HepG2 (cell line): ENCODE results near the gene TTC38. TPM values are rescaled to one million over a fixed set of nuclear protein-coding genes. Genes with fewer than 3 reads are reported as not detected.

Experiments used
- AHDC1 ChIP-seq: sonication (generic); formaldehyde crosslinking; IDR thresholded peaks from 2 replicates; pipeline ENCODE4 v1.5.1; 2020; ENCODE audit warnings: mild to moderate bottlenecking, missing genetic modification reagents, borderline replicate concordance
- FOXK1 ChIP-seq: sonication (generic); formaldehyde crosslinking; IDR thresholded peaks from 2 replicates; pipeline ENCODE4 v1.4.0; 2020; ENCODE audit warnings: low read depth, missing genetic modification reagents, borderline replicate concordance
- NR2C2 ChIP-seq: sonication (generic); formaldehyde crosslinking; IDR thresholded peaks from 2 replicates; pipeline ENCODE4 v1.4.0; 2020; ENCODE audit warnings: missing genetic modification reagents, mild to moderate bottlenecking, moderate library complexity, borderline replicate concordance
- SIX4 ChIP-seq: sonication (generic); formaldehyde crosslinking; IDR thresholded peaks from 2 replicates; pipeline ENCODE4 v1.4.0; 2020; ENCODE audit warnings: missing genetic modification reagents
- TP53 ChIP-seq: sonication (generic); formaldehyde crosslinking; conservative IDR thresholded peaks from 2 replicates; pipeline ENCODE4 v1.4.0; 2020; ENCODE audit warnings: missing genetic modification reagents
- ZNF264 ChIP-seq: sonication (generic); formaldehyde crosslinking; IDR thresholded peaks from 2 replicates; pipeline ENCODE4 v1.4.0; 2020; ENCODE audit warnings: missing genetic modification reagents
- ZNF775 ChIP-seq: sonication (generic); formaldehyde crosslinking; IDR thresholded peaks from 2 replicates; pipeline ENCODE4 v1.4.0; 2020; ENCODE audit warnings: missing genetic modification reagents, mild to moderate bottlenecking, moderate library complexity, borderline replicate concordance
- polyA plus RNA-seq, 8 experiments: library from polyadenylated mRNA; depleted of rRNA in 3 of 8; stranded (reverse) in 7 of 8; unstranded in 1 of 8; fragments of >200 nt; fragmentation: Illumina TruSeq in 4 of 8; extraction: Trizol in 4 of 8; gene quantifications; 2 replicates each; pipeline versions ENCODE4 v1.2.1 to v1.2.3, GENCODE V29; 2011 to 2016; ENCODE audit warnings: low read depth in 4 of 8, missing spikeins in 1 of 8, mixed read lengths in 1 of 8; ENCODE audit not compliant: insufficient read depth in 1 of 8
- total RNA-seq, 5 experiments: library from RNA; depleted of rRNA; stranded (reverse); fragments of >200 nt; fragmentation: Illumina TruSeq; extraction: Trizol; gene quantifications; 2 replicates each; pipeline ENCODE4 v1.2.3, GENCODE V29; 2016; ENCODE audit warnings: low read depth in 1 of 5
- TF ChIP-seq, protein P1 (sequence below): sonication (generic); formaldehyde crosslinking; IDR thresholded peaks from 2 replicates; pipeline ENCODE4 v1.4.0; 2020; ENCODE audit warnings: low read depth, missing genetic modification reagents
- TF ChIP-seq, protein P2 (sequence below): sonication (generic); formaldehyde crosslinking; IDR thresholded peaks from one replicate; pipeline ENCODE4 v1.5.1; 2020; ENCODE audit warnings: mild to moderate bottlenecking, missing genetic modification reagents; ENCODE audit errors: not compliant biosample characterization

TTC38 gene
- total and polyA plus RNA-seq, 2 of the 13 experiments (the other 11 are each of a cell fraction or from before 2014, with no cell fraction given) = 101 to 105 TPM

GRCh38 chr22:46335201-46336118 lies 67.7 kb downstream of the TTC38 start, which contains the start of gene TRMU (continued):
- no peak; the same call in 1 of the 2 replicates for TF ChIP-seq AHDC1
- TF ChIP-seq SIX4 (CRISPR knock-in tag) = peak; percentile 76; the same call in 1 of the 2 replicates
- 0 out of 2 replicates have a peak, but pooled peaks have one; percentile 65 for TF ChIP-seq ZNF264 (CRISPR knock-in tag)
- TF ChIP-seq, protein P1, sequence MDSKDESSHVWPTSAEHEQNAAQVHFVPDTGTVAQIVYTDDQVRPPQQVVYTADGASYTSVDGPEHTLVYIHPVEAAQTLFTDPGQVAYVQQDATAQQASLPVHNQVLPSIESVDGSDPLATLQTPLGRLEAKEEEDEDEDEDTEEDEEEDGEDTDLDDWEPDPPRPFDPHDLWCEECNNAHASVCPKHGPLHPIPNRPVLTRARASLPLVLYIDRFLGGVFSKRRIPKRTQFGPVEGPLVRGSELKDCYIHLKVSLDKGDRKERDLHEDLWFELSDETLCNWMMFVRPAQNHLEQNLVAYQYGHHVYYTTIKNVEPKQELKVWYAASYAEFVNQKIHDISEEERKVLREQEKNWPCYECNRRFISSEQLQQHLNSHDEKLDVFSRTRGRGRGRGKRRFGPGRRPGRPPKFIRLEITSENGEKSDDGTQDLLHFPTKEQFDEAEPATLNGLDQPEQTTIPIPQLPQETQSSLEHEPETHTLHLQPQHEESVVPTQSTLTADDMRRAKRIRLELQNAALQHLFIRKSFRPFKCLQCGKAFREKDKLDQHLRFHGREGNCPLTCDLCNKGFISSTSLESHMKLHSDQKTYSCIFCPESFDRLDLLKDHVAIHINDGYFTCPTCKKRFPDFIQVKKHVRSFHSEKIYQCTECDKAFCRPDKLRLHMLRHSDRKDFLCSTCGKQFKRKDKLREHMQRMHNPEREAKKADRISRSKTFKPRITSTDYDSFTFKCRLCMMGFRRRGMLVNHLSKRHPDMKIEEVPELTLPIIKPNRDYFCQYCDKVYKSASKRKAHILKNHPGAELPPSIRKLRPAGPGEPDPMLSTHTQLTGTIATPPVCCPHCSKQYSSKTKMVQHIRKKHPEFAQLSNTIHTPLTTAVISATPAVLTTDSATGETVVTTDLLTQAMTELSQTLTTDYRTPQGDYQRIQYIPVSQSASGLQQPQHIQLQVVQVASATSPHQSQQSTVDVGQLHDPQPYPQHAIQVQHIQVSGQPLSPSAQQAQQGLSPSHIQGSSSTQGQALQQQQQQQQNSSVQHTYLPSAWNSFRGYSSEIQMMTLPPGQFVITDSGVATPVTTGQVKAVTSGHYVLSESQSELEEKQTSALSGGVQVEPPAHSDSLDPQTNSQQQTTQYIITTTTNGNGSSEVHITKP (CRISPR knock-in tag) = peak; percentile 72; the same call in 1 of the 2 replicates
- TF ChIP-seq NR2C2 (CRISPR knock-in tag) = no peak; the same call in 1 of the 2 replicates
- no peak for TF ChIP-seq ZNF775
- TF ChIP-seq, protein P2, sequence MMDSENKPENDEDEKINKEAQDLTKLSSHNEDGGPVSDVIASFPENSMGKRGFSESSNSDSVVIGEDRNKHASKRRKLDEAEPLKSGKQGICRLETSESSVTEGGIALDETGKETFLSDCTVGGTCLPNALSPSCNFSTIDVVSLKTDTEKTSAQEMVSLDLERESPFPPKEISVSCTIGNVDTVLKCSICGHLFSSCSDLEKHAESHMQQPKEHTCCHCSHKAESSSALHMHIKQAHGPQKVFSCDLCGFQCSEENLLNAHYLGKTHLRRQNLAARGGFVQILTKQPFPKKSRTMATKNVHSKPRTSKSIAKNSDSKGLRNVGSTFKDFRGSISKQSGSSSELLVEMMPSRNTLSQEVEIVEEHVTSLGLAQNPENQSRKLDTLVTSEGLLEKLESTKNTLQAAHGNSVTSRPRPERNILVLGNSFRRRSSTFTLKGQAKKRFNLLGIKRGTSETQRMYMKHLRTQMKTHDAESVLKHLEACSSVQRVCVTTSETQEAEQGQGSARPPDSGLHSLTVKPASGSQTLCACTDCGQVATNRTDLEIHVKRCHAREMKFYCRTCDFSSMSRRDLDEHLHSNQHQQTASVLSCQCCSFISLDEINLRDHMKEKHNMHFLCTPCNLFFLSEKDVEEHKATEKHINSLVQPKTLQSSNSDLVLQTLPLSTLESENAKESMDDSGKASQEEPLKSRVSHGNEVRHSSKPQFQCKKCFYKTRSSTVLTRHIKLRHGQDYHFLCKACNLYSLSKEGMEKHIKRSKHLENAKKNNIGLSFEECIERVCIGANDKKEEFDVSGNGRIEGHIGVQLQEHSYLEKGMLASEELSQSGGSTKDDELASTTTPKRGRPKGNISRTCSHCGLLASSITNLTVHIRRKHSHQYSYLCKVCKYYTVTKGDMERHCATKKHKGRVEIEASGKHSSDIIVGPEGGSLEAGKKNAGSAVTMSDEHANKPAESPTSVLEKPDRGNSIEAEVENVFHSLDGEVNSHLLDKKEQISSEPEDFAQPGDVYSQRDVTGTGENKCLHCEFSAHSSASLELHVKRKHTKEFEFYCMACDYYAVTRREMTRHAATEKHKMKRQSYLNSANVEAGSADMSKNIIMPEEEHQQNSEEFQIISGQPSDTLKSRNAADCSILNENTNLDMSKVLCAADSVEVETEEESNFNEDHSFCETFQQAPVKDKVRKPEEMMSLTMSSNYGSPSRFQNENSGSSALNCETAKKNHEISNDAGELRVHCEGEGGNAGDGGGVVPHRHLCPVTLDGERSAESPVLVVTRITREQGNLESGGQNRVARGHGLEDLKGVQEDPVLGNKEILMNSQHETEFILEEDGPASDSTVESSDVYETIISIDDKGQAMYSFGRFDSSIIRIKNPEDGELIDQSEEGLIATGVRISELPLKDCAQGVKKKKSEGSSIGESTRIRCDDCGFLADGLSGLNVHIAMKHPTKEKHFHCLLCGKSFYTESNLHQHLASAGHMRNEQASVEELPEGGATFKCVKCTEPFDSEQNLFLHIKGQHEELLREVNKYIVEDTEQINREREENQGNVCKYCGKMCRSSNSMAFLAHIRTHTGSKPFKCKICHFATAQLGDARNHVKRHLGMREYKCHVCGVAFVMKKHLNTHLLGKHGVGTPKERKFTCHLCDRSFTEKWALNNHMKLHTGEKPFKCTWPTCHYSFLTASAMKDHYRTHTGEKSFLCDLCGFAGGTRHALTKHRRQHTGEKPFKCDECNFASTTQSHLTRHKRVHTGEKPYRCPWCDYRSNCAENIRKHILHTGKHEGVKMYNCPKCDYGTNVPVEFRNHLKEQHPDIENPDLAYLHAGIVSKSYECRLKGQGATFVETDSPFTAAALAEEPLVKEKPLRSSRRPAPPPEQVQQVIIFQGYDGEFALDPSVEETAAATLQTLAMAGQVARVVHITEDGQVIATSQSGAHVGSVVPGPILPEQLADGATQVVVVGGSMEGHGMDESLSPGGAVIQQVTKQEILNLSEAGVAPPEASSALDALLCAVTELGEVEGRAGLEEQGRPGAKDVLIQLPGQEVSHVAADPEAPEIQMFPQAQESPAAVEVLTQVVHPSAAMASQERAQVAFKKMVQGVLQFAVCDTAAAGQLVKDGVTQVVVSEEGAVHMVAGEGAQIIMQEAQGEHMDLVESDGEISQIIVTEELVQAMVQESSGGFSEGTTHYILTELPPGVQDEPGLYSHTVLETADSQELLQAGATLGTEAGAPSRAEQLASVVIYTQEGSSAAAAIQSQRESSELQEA (CRISPR knock-in tag) = peak; percentile 58
- peak; percentile 84 for TF ChIP-seq TP53 (CRISPR knock-in tag)
- TF ChIP-seq FOXK1 (CRISPR knock-in tag) = peak; percentile 82; the same call in 1 of the 2 replicates
